ENCODE data around the gene SMG7.
"Not testable (repeated sequence)": the region's sequence is repeated elsewhere in the genome, so short reads cannot be mapped to it uniquely, and the experiment has no call there.

SMG7 gene

GRCh38 chr1:183472488-183473216, at the start of gene SMG7:
Gene SMG7, plus strand, starts transcription at chr1:183472499. Its CDS starts 122 bp downstream, at chr1:183472621.
- no peak for DNase-seq

- no peak for DNase-seq
These were observed 48.8 kb upstream of the SMG7 start for GRCh38 chr1:183423541-183423940.

- no peak for DNase-seq
These were observed 47.6 kb upstream of the SMG7 start for GRCh38 chr1:183424691-183425090.

GRCh38 chr1:183427591-183427990, 44.7 kb upstream of the SMG7 start:
- not testable (repeated sequence) for DNase-seq

GRCh38 chr1:183431840-183432547, 40.3 kb upstream of the SMG7 start:
- no peak for DNase-seq

GRCh38 chr1:183432548-183432875, 39.8 kb upstream of the SMG7 start:
- DNase-seq = no peak

- DNase-seq = no peak
These were observed 38.6 kb upstream of the SMG7 start for GRCh38 chr1:183433703-183434102.

- DNase-seq = no peak
These were observed 36.8 kb upstream of the SMG7 start for GRCh38 chr1:183435497-183435896.

- DNase-seq = no peak
These were observed 34.2 kb upstream of the SMG7 start for GRCh38 chr1:183438060-183438459.

- no peak for DNase-seq
These were observed 29.3 kb upstream of the SMG7 start for GRCh38 chr1:183443011-183443410.

- no peak for DNase-seq
These were observed 28.8 kb upstream of the SMG7 start for GRCh38 chr1:183443466-183443865.

- DNase-seq = no peak
These were observed 28.1 kb upstream of the SMG7 start for GRCh38 chr1:183444243-183444642.

GRCh38 chr1:183449223-183449770, 23.0 kb upstream of the SMG7 start:
- DNase-seq = no peak

- no peak for DNase-seq
These were observed 22.2 kb upstream of the SMG7 start for GRCh38 chr1:183450093-183450492.

GRCh38 chr1:183454377-183454776, 17.9 kb upstream of the SMG7 start:
- DNase-seq = no peak

GRCh38 chr1:183456826-183457225, 15.5 kb upstream of the SMG7 start:
- no peak for DNase-seq

- no peak for DNase-seq
These were observed 14.8 kb upstream of the SMG7 start for GRCh38 chr1:183457449-183457848.

- DNase-seq = no peak
These were observed 11.7 kb upstream of the SMG7 start for GRCh38 chr1:183460596-183460995.

GRCh38 chr1:183461350-183461749, 10.9 kb upstream of the SMG7 start:
- DNase-seq = no peak

- no peak for DNase-seq
These were observed 8.7 kb upstream of the SMG7 start for GRCh38 chr1:183463566-183463965.

GRCh38 chr1:183466781-183467180, 5.5 kb upstream of the SMG7 start:
- no peak for DNase-seq

- DNase-seq = no peak
These were observed 4.6 kb upstream of the SMG7 start for GRCh38 chr1:183467687-183468086.

GRCh38 chr1:183470147-183470960, 1.9 kb upstream of the SMG7 start:
- DNase-seq = peak; percentile 24
